NCI-H69 (cell line): ENCODE results near the gene CCDC149.

ENCODE experiments used
- DNase-seq: peaks from one replicate; lab custom pipeline; 2025; lab: John Stamatoyannopoulos, UW

CCDC149 gene

GRCh38 chr4:24881508-24882196 is 31.2 kb downstream of the CCDC149 start:
- no peak for DNase-seq

GRCh38 chr4:24880186-24880585 is 32.7 kb downstream of the CCDC149 start:
- peak; percentile 28 for DNase-seq

GRCh38 chr4:24878636-24879016 is 34.2 kb downstream of the CCDC149 start:
- no peak for DNase-seq

GRCh38 chr4:24877868-24878635 is 34.8 kb downstream of the CCDC149 start:
- DNase-seq, result no peak

GRCh38 chr4:24876431-24876830 is 36.4 kb downstream of the CCDC149 start:
- peak; percentile 45 for DNase-seq

- no peak for DNase-seq
These were observed 40.1 kb downstream of the CCDC149 start for GRCh38 chr4:24872720-24873119.

- no peak for DNase-seq
These were observed 41.6 kb downstream of the CCDC149 start for GRCh38 chr4:24871210-24871609.

- no peak for DNase-seq
These were observed 45.0 kb downstream of the CCDC149 start for GRCh38 chr4:24867766-24868296.

GRCh38 chr4:24867251-24867650 is 45.6 kb downstream of the CCDC149 start:
- DNase-seq, result no peak

GRCh38 chr4:24865401-24865800 is 47.4 kb downstream of the CCDC149 start:
- no peak for DNase-seq

- no peak for DNase-seq
These were observed 49.0 kb downstream of the CCDC149 start for GRCh38 chr4:24863799-24864198.

GRCh38 chr4:24862073-24862751 is 50.6 kb downstream of the CCDC149 start:
- no peak for DNase-seq

- no peak for DNase-seq
These were observed 54.3 kb downstream of the CCDC149 start for GRCh38 chr4:24858550-24858949.

- DNase-seq, result no peak
These were observed 54.8 kb downstream of the CCDC149 start for GRCh38 chr4:24858026-24858425.

GRCh38 chr4:24856586-24856985 is 56.3 kb downstream of the CCDC149 start:
- DNase-seq, result peak; percentile 31

GRCh38 chr4:24855741-24856140 is 57.1 kb downstream of the CCDC149 start:
- DNase-seq, result no peak

- DNase-seq, result no peak
These were observed 59.7 kb downstream of the CCDC149 start for GRCh38 chr4:24853142-24853541.

GRCh38 chr4:24850674-24851073 is 62.2 kb downstream of the CCDC149 start:
- no peak for DNase-seq

- no peak for DNase-seq
These were observed 63.1 kb downstream of the CCDC149 start for GRCh38 chr4:24849756-24850155.

GRCh38 chr4:24849351-24849750 is 63.5 kb downstream of the CCDC149 start:
- no peak for DNase-seq

GRCh38 chr4:24846716-24847115 is 66.1 kb downstream of the CCDC149 start:
- DNase-seq, result peak; percentile 78

GRCh38 chr4:24845902-24846301 is 66.9 kb downstream of the CCDC149 start:
- DNase-seq, result no peak

GRCh38 chr4:24845132-24845531 is 67.7 kb downstream of the CCDC149 start:
- DNase-seq, result no peak
